ACC112 (cell line): Measurements from ENCODE around the gene KRT36.

Experiments used
- H2AFZ ChIP-seq: fragments of 200-600 bp; sonication (generic); one replicate; pipeline ENCODE4 v1.6.0; 2017; ENCODE audit warnings: antibody characterized with exemption, low read length; ENCODE audit not compliant: unreplicated experiment
- H3K27ac ChIP-seq: fragments of 200-600 bp; sonication (generic); 2 replicates; pipeline ENCODE4 v1.5.1; 2014; ENCODE audit warnings: low read depth, mild to moderate bottlenecking, antibody characterized with exemption, low read length, moderate library complexity
- H3K27me3 ChIP-seq: fragments of 200-600 bp; sonication (generic); 2 replicates; pipeline ENCODE4 v1.6.1; 2014; ENCODE audit warnings: mild to moderate bottlenecking, antibody characterized with exemption, low read length, moderate library complexity, mixed read lengths; ENCODE audit not compliant: insufficient read depth
- H3K36me3 ChIP-seq: fragments of 200-600 bp; sonication (generic); 2 replicates; pipeline ENCODE4 v1.6.1; 2016; ENCODE audit warnings: mild to moderate bottlenecking, antibody characterized with exemption, low read length, moderate library complexity, mixed read lengths; ENCODE audit not compliant: insufficient read depth
- H3K4me1 ChIP-seq: fragments of 200-600 bp; sonication (generic); one replicate; pipeline ENCODE4 v1.6.1; 2016; ENCODE audit warnings: low read length, mixed read lengths; ENCODE audit not compliant: insufficient read depth, unreplicated experiment, control insufficient read depth
- H3K4me3 ChIP-seq: fragments of 200-600 bp; sonication (generic); 2 replicates; pipeline ENCODE4 v1.5.1; 2014; ENCODE audit warnings: mild to moderate bottlenecking, low read depth, low read length
- H3K79me2 ChIP-seq: fragments of 200-600 bp; sonication (generic); one replicate; pipeline ENCODE4 v1.6.0; 2016; ENCODE audit warnings: low read length; ENCODE audit not compliant: control insufficient read depth, unreplicated experiment, insufficient read depth

Gene KRT36

GRCh38 chr17:41531993-41532392 is 42.3 kb upstream of the KRT36 start:
- Histone ChIP-seq H3K27ac (no peak overlapping the region), H3K79me2 (no peaks in the 10 kb centered on the region), H3K4me3 (no peak overlapping the region), H3K27me3 (peaks cover 11% of the 10 kb centered on the region), H3K4me1 (peaks cover 19% of the 10 kb centered on the region), H2AFZ (no peak overlapping the region), H3K36me3 (no peaks in the 10 kb centered on the region)

- Histone ChIP-seq H3K4me3 (peak overlapping the region; percentile 30; the same call in 1 of the 2 replicates), H3K4me1 (peaks cover 19% of the 10 kb centered on the region), H3K27me3 (peaks cover 11% of the 10 kb centered on the region), H3K79me2 (no peaks in the 10 kb centered on the region), H2AFZ (peak overlapping the region; percentile 21), H3K36me3 (no peaks in the 10 kb centered on the region), H3K27ac (peak overlapping the region; percentile 70)
Observed at GRCh38 chr17:41530062-41531048, 40.6 kb upstream of the KRT36 start.

- Histone ChIP-seq H3K79me2 (no peaks in the 10 kb centered on the region), H2AFZ (no peak overlapping the region), H3K4me3 (no peak overlapping the region; the same call in 1 of the 2 replicates), H3K27me3 (peaks cover 11% of the 10 kb centered on the region), H3K4me1 (peaks cover 19% of the 10 kb centered on the region), H3K27ac (peak overlapping the region; percentile 70), H3K36me3 (no peaks in the 10 kb centered on the region)
Observed at GRCh38 chr17:41529491-41529915, 39.8 kb upstream of the KRT36 start.

- H3K27me3 ChIP-seq: peaks cover 11% of the 10 kb centered on the region
- no peaks in the 10 kb centered on the region for H3K79me2 ChIP-seq
- no peak overlapping the region for H3K4me3 ChIP-seq
- H3K4me1 ChIP-seq: peaks cover 19% of the 10 kb centered on the region
- no peak overlapping the region for H2AFZ ChIP-seq
- no peaks in the 10 kb centered on the region for H3K36me3 ChIP-seq
- no peak overlapping the region for H3K27ac ChIP-seq
Observed at GRCh38 chr17:41528959-41529353, 39.2 kb upstream of the KRT36 start.

GRCh38 chr17:41527063-41528023 is 37.6 kb upstream of the KRT36 start:
- no peaks in the 10 kb centered on the region for H3K36me3 ChIP-seq
- H2AFZ ChIP-seq: no peak overlapping the region
- peaks cover 11% of the 10 kb centered on the region for H3K27me3 ChIP-seq
- H3K79me2 ChIP-seq: no peaks in the 10 kb centered on the region
- peaks cover 22% of the 10 kb centered on the region for H3K4me1 ChIP-seq
- no peak overlapping the region for H3K27ac ChIP-seq
- no peak overlapping the region for H3K4me3 ChIP-seq

- H3K79me2 ChIP-seq: no peaks in the 10 kb centered on the region
- H3K36me3 ChIP-seq: no peaks in the 10 kb centered on the region
- H3K4me3 ChIP-seq: no peak overlapping the region
- peaks cover 11% of the 10 kb centered on the region for H3K27me3 ChIP-seq
- H3K4me1 ChIP-seq: peaks cover 19% of the 10 kb centered on the region
- H2AFZ ChIP-seq: no peak overlapping the region
- H3K27ac ChIP-seq: no peak overlapping the region
Observed at GRCh38 chr17:41524261-41524660, 34.6 kb upstream of the KRT36 start.

- Histone ChIP-seq H3K27me3 (peaks cover 11% of the 10 kb centered on the region), H3K27ac (no peak overlapping the region), H3K79me2 (no peaks in the 10 kb centered on the region), H2AFZ (no peak overlapping the region), H3K36me3 (no peaks in the 10 kb centered on the region), H3K4me3 (no peak overlapping the region), H3K4me1 (peaks cover 19% of the 10 kb centered on the region)
Observed at GRCh38 chr17:41523787-41524186, 34.1 kb upstream of the KRT36 start.

GRCh38 chr17:41523225-41523593 is 33.5 kb upstream of the KRT36 start:
- H2AFZ ChIP-seq: no peak overlapping the region
- H3K79me2 ChIP-seq: no peaks in the 10 kb centered on the region
- peaks cover 11% of the 10 kb centered on the region for H3K27me3 ChIP-seq
- H3K36me3 ChIP-seq: no peaks in the 10 kb centered on the region
- H3K4me3 ChIP-seq: no peak overlapping the region
- H3K4me1 ChIP-seq: peaks cover 19% of the 10 kb centered on the region
- H3K27ac ChIP-seq: no peak overlapping the region

- H3K4me3 ChIP-seq: no peak overlapping the region
- peak overlapping the region; percentile 50 for H2AFZ ChIP-seq
- peaks cover 19% of the 10 kb centered on the region for H3K4me1 ChIP-seq
- H3K27ac ChIP-seq: 0 out of 2 replicates have a peak overlapping the region, but pooled peaks have one; percentile 47
- H3K36me3 ChIP-seq: no peaks in the 10 kb centered on the region
- no peaks in the 10 kb centered on the region for H3K79me2 ChIP-seq
- peaks cover 5% of the 10 kb centered on the region for H3K27me3 ChIP-seq
Observed at GRCh38 chr17:41522301-41523224, 32.9 kb upstream of the KRT36 start.
